Measurements from ENCODE around the gene PEX13. TPM values are rescaled to one million over a fixed set of nuclear protein-coding genes. Genes with fewer than 3 reads are reported as not detected.
A peak's percentile ranks its signal among the peaks of the same experiment; 100 is the strongest.
"Not testable (repeated sequence)": the region's sequence is repeated elsewhere in the genome, so short reads cannot be mapped to it uniquely, and the experiment has no call there.

Gene PEX13
- total RNA-seq, 1 donor from 2014 or later, result 26.9 TPM

DNA sequence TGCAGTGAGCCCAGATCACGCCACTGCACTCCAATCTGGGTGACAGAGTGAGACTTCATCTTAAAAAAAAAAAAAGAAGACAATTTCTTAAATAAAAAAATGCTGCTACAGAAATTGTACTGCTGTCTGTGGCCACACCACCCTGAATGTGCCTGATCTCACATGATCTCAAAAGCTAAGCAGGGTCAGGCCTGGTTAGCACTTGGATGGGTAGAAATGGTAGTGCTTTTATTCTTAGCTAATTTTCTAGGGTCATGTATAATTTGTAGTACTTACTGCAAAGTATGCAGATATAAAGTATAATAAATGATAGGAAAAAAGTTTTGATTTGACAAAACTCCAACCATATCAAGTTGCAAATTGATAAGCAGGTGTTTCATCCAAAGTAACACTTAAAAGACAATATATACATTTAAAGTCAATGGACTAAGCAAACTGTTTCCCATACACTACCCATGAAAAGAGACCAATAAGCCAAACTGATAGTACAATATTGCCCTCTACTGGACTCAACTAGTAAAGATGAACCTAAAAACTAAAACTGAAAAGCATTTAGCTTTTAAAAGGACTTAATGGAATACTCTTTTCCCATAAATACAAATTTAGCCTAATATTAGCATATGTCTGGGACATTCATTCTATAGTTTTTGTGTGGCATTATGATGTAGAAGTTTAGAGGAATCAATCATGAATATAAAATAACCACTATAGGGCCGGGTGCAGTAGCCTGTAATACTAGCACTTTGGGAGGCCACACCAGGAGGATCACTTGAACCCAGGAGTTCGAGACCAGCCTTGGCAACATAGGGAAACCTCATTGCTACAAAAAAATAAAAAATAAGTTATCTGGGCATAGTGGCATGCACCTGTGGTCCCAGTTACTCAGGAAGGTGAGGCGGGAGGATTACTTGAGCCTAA lies 18.6 kb upstream of the PEX13 start:
- Histone ChIP-seq H3K27ac (no peak overlapping the region), H3K4me3 (no peak overlapping the region), H3K9me3 (no peaks in the 10 kb centered on the region), H3K36me3 (no peaks in the 10 kb centered on the region), H3K27me3 (no peaks in the 10 kb centered on the region), H3K4me1 (no peaks in the 10 kb centered on the region)
- TF ChIP-seq CTCF (IDR thresholded peaks at IDR 0.05), result peak; percentile 79
- peak; percentile 78 for ATAC-seq
- intact Hi-C loops (cut with DNase I), result loop anchor here (10.0 kb wide), 1 partner anchor 284 kb away; no protein-coding TSS in a partner anchor
- DNase-seq, result no peak

GRCh38 chr2:61005736-61006135 lies 11.8 kb upstream of the PEX13 start:
- Histone ChIP-seq H3K27me3 (no peaks in the 10 kb centered on the region), H3K4me1 (no peaks in the 10 kb centered on the region), H3K4me3 (no peak overlapping the region), H3K9me3 (no peaks in the 10 kb centered on the region), H3K36me3 (peaks cover 7% of the 10 kb centered on the region), H3K27ac (no peak overlapping the region)
- no peak for TF ChIP-seq CTCF (IDR thresholded peaks at IDR 0.05)
- ATAC-seq (no peak), DNase-seq (no peak)
- intact Hi-C loops (cut with DNase I), result no loop called here

DNA sequence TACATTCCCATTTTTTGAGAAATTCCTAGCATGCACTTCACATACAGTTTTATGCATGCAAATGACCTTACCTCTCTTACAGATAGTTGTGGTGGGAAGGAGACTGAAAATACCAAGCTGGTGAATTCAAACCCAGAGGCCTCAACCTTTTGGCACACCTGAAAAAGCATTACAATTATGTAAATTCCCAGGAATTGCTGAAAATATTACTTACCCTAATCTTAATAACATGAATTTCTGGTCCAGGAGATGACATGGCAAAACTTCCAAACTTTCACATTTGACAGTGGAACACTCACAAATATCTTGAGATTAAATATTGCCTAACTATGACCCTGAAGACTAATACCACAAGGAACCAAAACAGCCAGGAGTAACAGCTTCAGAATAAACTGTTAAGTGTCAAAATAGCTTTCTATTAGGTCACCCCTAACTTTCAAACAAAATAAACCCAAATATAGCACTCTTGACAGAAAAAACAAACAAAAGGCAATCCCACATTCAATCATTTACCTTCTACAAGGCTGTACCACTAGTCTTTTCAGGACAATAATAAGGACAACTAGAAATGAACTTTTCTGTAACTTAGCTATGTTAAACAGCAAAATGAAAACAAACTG lies 10.9 kb upstream of the PEX13 start:
- ATAC-seq (no peak), DNase-seq (no peak)
- Histone ChIP-seq H3K27ac (no peak overlapping the region), H3K9me3 (no peaks in the 10 kb centered on the region), H3K36me3 (peaks cover 7% of the 10 kb centered on the region), H3K4me3 (no peak overlapping the region), H3K27me3 (no peaks in the 10 kb centered on the region), H3K4me1 (no peaks in the 10 kb centered on the region)
- no peak for TF ChIP-seq CTCF (IDR thresholded peaks at IDR 0.05)
- intact Hi-C loops (cut with DNase I), result no loop called here

DNA sequence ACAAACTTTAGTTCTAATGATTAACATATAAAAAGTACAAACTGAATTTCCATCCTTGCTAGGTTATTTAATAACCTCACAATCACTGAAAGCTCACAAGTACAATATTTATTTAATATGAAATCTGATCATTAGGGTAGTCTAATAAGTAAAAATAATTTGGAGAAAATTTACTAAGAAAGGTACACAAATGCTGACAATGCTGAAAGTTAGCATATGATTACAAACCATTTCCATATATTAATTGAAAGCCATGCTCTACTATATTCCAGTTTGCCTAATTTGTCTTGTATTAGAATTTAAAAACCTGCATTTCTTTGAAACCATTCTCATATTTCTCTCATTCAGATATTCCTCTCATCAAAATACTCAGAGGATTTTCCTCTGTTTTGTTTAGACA lies 8.2 kb upstream of the PEX13 start:
- intact Hi-C loops (cut with DNase I), result no loop called here
- DNase-seq (no peak), ATAC-seq (no peak)
- Histone ChIP-seq H3K27me3 (no peaks in the 10 kb centered on the region), H3K4me3 (no peak overlapping the region), H3K9me3 (no peaks in the 10 kb centered on the region), H3K36me3 (peaks cover 7% of the 10 kb centered on the region), H3K4me1 (no peaks in the 10 kb centered on the region), H3K27ac (no peak overlapping the region)
- no peak for TF ChIP-seq CTCF (IDR thresholded peaks at IDR 0.05)

DNA sequence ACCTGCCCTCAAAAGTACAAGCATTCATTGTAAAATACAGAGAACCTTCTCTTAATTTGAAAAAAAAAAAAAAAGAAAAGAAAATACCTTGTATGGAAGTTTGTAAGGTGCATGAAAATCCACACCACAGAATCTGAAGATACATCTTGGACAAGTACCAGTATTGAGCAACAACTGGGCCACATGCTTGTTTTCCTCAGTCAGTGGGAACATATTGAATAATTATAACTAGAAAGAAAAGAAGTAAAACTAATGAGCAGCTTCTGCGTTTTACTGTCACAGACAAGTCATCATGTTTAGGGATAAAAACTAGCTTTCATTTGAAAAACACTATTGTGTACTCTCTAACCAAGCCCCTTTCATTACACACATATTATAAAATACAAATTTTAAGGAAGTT lies 5.8 kb upstream of the PEX13 start:
- Histone ChIP-seq H3K27me3 (no peaks in the 10 kb centered on the region), H3K4me1 (peaks cover 13% of the 10 kb centered on the region), H3K4me3 (no peak overlapping the region), H3K36me3 (peaks cover 7% of the 10 kb centered on the region), H3K27ac (peak overlapping the region; percentile 43), H3K9me3 (no peaks in the 10 kb centered on the region)
- TF ChIP-seq CTCF (IDR thresholded peaks at IDR 0.05), result no peak
- no peak for DNase-seq
- peak; percentile 47 for ATAC-seq
- intact Hi-C loops (cut with DNase I), result no loop called here

DNA sequence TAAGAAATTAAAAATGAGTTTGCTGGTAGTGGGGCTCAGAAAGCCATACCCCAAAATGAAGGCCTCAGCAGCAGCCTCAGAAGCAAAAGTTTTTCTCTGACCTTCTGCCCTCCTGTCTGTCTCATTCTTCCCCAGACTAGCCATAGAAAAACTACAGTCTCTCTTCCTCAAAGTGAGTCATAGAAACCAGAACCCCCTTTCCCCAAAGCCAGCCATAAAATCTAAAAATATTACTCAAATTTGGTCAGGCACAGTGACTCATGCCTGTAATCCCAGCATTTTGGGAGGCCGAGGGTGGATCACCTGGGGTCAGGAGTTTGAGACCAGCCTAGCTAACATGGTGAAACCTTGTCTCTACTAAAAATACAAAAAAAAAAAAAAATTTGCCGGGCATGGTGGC lies 5.2 kb upstream of the PEX13 start:
- H3K4me3 ChIP-seq; H3K9me3 ChIP-seq; DNase-seq; ATAC-seq; intact Hi-C loops (cut with DNase I); H3K36me3 ChIP-seq; H3K27me3 ChIP-seq: not testable (repeated sequence)
- Histone ChIP-seq H3K4me1 (peaks cover 13% of the 10 kb centered on the region), H3K27ac (peak overlapping the region; percentile 43)

All from upper lobe of right lung (tissue), 1 donor.